Measurements from ENCODE around the gene KCNH4.

The KCNH4 gene

GRCh38 chr17:42107124-42107523, 73.8 kb downstream of the KCNH4 start:
- no peaks in the 10 kb centered on the region for H3K9me3 Mint-ChIP-seq
- no peak overlapping the region for H3K27ac Mint-ChIP-seq
- peaks cover 7% of the 10 kb centered on the region for H3K36me3 Mint-ChIP-seq
- DNase-seq (ENCODE audit: low spot score in 2 of 2), result no peak
- H3K4me1 Mint-ChIP-seq, result peaks cover 21% of the 10 kb centered on the region
- H3K4me3 Mint-ChIP-seq, result peak overlapping the region; percentile 50
- ATAC-seq (ENCODE audit: low read depth), result no peak
- no peaks in the 10 kb centered on the region for H3K27me3 Mint-ChIP-seq

Measured in memory B cell (primary cell).